ENCODE data around the gene DIS3L2.
"Not testable (repeated sequence)": the region's sequence is repeated elsewhere in the genome, so short reads cannot be mapped to it uniquely, and the experiment has no call there.

Gene DIS3L2

DNA sequence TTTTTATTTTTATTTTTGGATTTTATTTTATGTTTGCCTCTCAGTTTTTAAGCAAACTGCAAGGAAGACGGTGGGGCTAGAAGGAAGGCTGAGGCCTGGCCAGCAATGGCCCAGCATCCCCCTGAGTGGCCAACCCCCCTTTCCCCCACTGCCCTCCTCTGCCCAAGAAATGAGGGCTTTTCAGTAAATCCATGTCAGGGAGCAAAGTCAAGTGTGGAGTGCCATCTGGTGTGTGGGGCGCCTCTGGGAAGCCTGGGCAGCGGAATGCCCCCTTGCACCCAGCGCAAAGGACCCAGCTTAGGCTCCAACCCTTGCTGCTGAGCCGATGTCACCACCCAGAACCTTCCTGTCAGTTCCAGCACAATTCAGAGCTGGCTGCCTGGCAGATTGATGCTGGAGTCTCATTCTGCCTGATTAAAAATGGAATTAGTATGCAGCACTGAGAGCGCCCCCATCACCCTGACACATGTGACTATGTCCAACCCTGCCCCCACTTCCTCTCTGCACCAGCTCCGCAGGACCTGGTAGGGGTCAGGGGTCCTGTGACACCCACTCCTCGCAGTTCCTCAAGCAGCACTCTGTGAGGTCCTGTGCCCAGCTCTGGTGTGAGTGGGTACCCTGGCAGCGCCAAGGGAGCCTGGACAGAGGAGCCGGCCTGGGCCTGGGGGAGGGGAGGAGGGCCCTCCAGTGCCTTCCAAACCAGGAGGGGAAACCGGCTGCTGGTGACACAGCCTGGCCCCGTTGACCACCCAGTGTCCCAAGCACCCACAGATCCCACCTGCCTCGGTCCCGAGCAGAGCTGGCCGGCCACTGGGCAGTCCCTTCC lies 407.8 kb downstream of the DIS3L2 start:
- no peak for DNase-seq (ENCODE audit: low read depth)

DNA sequence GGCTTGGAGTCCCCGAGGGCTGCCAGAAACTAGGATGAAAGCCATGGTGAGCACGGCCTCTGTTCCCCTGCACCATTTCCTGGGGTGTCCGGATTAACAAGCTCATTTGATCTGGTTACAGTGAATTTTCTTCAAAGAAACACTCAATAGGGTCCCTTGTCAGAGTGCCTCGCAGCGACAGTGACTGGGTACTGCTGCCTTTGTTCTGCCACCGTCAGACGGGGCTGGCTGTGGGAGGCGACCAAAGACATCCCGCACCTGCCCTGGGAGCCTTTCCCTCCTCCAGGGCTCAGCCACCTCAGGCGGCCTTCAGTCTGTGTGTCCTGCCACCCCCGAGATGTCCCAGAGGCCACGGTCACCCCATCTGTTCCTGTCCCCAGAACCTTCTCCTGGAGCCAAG lies 408.5 kb downstream of the DIS3L2 start:
- DNase-seq (ENCODE audit: low read depth) = not testable (repeated sequence)

- DNase-seq (ENCODE audit: low read depth) = no peak
These were observed 411.0 kb downstream of the DIS3L2 start for GRCh38 chr2:232372231-232373208.

- no peak for DNase-seq (ENCODE audit: low read depth)
These were observed 412.8 kb downstream of the DIS3L2 start for GRCh38 chr2:232374356-232374755.

DNA sequence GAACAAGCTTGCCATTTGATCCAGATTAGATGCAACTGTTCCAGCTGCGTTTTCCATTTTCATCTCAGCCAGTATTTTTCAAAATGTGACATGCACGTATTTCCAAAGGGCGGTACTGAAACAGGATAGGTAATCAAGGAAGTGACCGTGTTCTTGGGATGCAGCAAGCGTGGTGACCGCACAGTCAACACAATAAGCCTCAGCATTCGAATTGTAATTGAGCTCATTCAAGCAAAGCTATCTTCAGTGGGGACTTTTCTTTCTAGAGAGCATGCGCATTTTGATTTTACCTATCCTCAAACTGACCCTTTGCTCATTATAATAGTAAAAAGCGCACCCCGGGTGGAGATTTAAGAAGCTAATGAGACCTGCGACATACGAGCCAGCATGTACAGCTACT lies 413.7 kb downstream of the DIS3L2 start:
- no peak for DNase-seq (ENCODE audit: low read depth)

- no peak for DNase-seq (ENCODE audit: low read depth)
These were observed 414.7 kb downstream of the DIS3L2 start for GRCh38 chr2:232376260-232376659.

DNA sequence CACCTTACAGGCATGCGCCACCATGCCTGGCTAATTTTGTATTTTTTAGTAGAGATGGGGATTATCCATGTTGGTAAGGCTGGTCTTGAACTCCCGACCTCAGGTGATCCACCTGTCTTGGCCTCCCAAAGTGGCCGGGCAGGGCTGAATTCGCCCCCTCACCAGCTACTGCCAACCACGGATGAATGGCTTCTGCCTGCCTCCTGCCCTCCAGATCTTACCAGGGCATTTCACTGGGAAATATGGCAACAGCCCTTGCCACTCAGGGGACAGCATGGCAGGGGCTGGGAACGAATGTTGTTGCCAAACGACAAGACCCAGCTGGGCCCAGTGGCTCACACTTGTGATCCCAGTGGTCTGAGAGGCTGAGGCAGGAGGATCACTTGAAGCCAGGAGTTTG lies 415.2 kb downstream of the DIS3L2 start:
- no peak for DNase-seq (ENCODE audit: low read depth)

- no peak for DNase-seq (ENCODE audit: low read depth)
These were observed 415.8 kb downstream of the DIS3L2 start for GRCh38 chr2:232377319-232377718.

- DNase-seq (ENCODE audit: low read depth) = no peak
These were observed 416.6 kb downstream of the DIS3L2 start for GRCh38 chr2:232377841-232378734.

- not testable (repeated sequence) for DNase-seq (ENCODE audit: low read depth)
These were observed 417.2 kb downstream of the DIS3L2 start, which contains the start of gene ALPP for GRCh38 chr2:232378735-232379151. Gene ALPP, plus strand, starts transcription at chr2:232378751. Its CDS starts 52 bp downstream, at chr2:232378803.

- not testable (repeated sequence) for DNase-seq (ENCODE audit: low read depth)
These were observed 418.4 kb downstream of the DIS3L2 start for GRCh38 chr2:232379610-232380590.

DNA sequence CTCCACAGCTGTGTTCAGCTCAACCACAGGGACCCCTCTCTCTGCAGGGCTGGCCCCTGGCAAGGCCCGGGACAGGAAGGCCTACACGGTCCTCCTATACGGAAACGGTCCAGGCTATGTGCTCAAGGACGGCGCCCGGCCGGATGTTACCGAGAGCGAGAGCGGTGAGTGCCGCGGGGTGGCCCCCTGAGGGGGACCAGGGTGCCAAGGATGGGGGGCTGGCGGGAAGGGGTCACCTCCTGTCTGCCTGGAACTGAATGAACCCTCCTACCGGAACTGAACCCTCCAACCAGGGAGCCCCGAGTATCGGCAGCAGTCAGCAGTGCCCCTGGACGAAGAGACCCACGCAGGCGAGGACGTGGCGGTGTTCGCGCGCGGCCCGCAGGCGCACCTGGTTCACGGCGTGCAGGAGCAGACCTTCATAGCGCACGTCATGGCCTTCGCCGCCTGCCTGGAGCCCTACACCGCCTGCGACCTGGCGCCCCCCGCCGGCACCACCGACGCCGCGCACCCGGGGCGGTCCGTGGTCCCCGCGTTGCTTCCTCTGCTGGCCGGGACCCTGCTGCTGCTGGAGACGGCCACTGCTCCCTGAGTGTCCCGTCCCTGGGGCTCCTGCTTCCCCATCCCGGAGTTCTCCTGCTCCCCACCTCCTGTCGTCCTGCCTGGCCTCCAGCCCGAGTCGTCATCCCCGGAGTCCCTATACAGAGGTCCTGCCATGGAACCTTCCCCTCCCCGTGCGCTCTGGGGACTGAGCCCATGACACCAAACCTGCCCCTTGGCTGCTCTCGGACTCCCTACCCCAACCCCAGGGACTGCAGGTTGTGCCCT lies 419.9 kb downstream of the DIS3L2 start:
- not testable (repeated sequence) for DNase-seq (ENCODE audit: low read depth)

DNA sequence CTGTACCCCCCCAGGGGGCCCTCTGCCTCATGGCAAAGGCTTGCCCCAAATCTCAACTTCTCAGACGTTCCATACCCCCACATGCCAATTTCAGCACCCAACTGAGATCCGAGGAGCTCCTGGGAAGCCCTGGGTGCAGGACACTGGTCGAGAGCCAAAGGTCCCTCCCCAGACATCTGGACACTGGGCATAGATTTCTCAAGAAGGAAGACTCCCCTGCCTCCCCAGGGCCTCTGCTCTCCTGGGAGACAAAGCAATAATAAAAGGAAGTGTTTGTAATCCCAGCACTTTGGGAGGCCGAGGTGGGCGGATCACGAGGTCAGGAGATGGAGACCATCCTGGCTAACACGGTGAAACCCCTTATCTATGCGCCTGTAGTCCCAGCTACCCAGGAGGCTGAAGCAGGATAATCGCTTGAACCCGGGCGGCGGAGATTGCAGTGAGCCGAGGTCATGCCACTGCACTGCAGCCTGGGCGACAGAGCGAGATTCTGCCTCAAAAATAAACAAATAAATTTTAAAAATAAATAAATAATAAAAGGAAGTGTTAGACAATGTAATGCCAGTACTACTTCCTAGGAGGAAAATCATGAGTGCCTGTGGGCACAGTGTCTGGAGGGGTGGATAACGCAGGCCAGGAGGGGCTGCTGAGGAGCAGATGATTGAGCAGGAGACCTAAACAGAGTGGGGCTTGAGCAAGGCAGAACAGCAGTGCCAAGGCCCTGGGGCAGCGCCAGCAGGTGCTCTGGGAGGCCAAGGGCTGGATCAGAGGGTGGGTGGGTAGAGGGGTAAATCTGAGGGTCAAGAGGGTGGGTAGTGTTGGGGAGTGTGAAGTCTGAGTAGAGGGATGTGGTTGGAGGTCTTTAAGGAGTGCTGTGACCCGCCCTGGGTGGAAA lies 421.1 kb downstream of the DIS3L2 start:
- no peak for DNase-seq (ENCODE audit: low read depth)

GRCh38 chr2:232384466-232384865 lies 423.0 kb downstream of the DIS3L2 start:
- DNase-seq (ENCODE audit: low read depth) = no peak

DNA sequence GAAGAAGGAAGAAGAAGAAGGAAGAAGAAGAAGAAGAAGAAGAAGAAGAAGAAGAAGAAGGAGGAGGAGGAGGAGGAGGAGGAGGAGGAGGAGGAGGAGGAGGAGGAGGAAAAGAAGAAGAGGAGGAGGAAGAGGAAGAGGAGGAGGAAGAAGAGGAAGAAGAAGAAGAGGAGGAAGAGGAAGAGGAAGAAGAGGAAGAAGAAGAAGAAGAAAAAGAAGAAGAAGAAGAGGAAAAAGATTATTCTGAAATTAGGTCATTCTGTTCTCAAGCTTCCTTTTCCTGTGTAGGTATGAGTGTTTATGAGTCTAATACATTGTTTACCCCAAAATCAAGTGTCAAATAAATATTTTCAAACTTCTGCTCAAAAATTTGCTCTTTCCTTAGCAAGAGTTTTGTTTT lies 423.5 kb downstream of the DIS3L2 start:
- DNase-seq (ENCODE audit: low read depth) = not testable (repeated sequence)

DNA sequence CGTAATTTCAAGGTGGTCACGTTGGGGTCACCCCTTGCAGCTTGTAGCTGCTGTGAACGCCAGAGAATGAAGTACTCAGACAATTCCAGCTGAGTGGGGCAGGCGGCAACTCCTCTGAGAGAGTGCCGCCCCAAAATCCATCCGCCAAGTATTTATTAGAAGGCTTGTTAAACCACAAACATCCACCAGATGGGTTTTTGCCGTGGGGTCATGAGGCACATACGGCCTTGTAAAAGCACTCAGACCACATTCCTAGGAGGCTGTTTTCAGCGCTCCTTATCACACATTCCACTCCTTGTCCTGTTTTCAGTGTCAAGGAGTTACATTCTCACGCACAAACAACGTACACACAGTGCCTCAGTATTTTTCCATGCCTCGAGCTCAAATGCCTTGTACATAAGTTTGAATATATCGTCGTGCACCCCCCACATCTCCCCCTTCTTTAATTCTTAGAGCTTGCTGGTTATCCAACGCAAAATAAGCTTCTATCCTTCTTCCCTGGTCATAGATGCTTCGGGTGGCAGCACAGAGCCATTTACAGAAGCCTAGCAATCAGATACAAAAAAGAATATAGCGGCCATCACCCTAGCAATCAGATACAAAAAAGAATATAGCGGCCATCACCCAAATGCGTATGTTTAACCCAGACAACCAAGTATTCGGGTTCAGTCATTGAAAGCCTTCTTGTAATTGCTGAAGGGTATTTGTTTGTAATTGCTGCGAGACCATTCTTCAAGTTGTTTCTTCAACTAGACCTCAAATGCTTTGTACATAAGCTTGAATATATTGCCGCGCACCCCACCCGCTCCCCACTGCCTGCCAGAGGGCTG lies 424.4 kb downstream of the DIS3L2 start:
- peak; percentile 80 for DNase-seq (ENCODE audit: low read depth)

DNA sequence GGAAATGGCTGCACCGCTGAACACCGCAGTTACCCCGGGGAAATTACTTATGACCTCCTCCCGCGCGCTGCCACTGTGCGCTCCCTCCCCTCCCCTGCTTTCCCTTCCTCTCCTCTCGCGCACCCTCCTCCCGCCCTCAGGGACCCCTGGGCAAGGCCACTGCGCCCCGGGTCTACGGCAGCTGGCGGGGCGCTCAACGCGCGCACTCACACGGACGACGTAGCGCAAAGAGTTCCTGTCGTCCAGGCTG lies 424.9 kb downstream of the DIS3L2 start:
- DNase-seq (ENCODE audit: low read depth) = no peak
